NT2/D1 (cell line): ENCODE results near the gene TMEM259.

Experiments used
- DNase-seq: peaks from one replicate; pipeline ENCODE4 v3.0.0-alpha.2; 2011; ENCODE audit warnings: low read depth, low spot score
- H3K27me3 ChIP-seq: 2 replicates; pipeline ENCODE4 v1.6.0; 2011; ENCODE audit warnings: mild to moderate bottlenecking; ENCODE audit not compliant: insufficient read length, insufficient read depth
- H3K36me3 ChIP-seq: 2 replicates; pipeline ENCODE4 v1.6.1; 2011; ENCODE audit warnings: mild to moderate bottlenecking, low read length, mixed read lengths; ENCODE audit not compliant: insufficient read depth, insufficient read length
- H3K4me1 ChIP-seq: 2 replicates; pipeline ENCODE4 v1.5.1; 2011; ENCODE audit not compliant: insufficient read depth, insufficient read length
- H3K4me3 ChIP-seq: 2 replicates; pipeline ENCODE4 v1.5.1; 2011; ENCODE audit warnings: low read depth; ENCODE audit not compliant: insufficient read length
- H3K9ac ChIP-seq: 2 replicates; pipeline ENCODE4 v1.6.0; 2011; ENCODE audit warnings: low read depth; ENCODE audit not compliant: insufficient read length
- H3K9me3 ChIP-seq: 2 replicates; pipeline ENCODE4 v1.5.1; 2011; ENCODE audit warnings: mild to moderate bottlenecking, low read length; ENCODE audit not compliant: insufficient read depth
- SUZ12 ChIP-seq: IDR thresholded peaks from 2 replicates; pipeline ENCODE4 v1.6.1; 2011; ENCODE audit not compliant: insufficient read length, insufficient read depth; ENCODE audit errors: extremely low read depth
- YY1 ChIP-seq: IDR thresholded peaks from 2 replicates; pipeline ENCODE4 v1.6.1; 2011; ENCODE audit not compliant: insufficient read length, insufficient read depth
- ZNF274 ChIP-seq: IDR thresholded peaks from 2 replicates; pipeline ENCODE4 v1.6.1; 2011; ENCODE audit warnings: mild to moderate bottlenecking, low read depth, low read length

TMEM259 gene

GRCh38 chr19:1011831-1012333, 9.0 kb downstream of the TMEM259 start:
- TF ChIP-seq YY1 (no peak), ZNF274 (no peak), SUZ12 (no peak)
- Histone ChIP-seq H3K27me3 (no peaks in the 10 kb centered on the region), H3K36me3 (peaks cover 88% of the 10 kb centered on the region), H3K4me1 (peaks cover 22% of the 10 kb centered on the region), H3K9ac (no peak overlapping the region), H3K4me3 (no peak overlapping the region), H3K9me3 (no peaks in the 10 kb centered on the region)
- DNase-seq, result no peak

GRCh38 chr19:1010586-1011510, 10.1 kb downstream of the TMEM259 start:
- DNase-seq, result no peak
- Histone ChIP-seq H3K4me3 (no peak overlapping the region), H3K36me3 (peaks cover 85% of the 10 kb centered on the region), H3K9me3 (no peaks in the 10 kb centered on the region), H3K27me3 (no peaks in the 10 kb centered on the region), H3K9ac (no peak overlapping the region), H3K4me1 (peaks cover 14% of the 10 kb centered on the region)
- no peak for TF ChIP-seq ZNF274
- TF ChIP-seq YY1, result no peak
- no peak for TF ChIP-seq SUZ12

DNA sequence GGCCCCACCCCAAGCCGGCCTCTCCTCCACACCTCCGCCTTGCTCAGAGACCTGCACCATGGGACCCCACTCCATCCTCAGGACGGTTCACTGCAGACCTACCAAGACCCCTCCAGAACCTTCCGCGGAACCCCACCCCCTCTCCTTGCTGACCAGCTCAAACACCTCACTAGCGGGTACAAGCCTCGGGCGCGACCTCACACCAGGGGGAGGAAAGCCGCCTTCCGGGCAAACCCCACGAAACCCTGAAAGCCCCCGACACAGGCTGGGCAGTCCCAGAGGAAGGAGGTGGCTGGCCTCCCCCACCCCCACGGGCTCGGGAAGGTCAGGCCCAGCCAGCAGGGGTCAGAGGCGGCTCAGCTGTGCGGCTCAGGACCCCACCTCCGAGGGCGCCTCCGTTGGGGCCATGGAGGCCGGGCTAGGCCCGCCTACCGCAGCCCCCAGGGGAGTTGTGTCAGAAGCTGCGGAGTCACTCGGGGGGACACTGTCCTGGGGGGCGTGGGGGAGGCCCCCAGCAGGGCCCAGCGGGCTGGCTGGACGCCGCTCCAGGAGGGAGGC, 10.9 kb downstream of the TMEM259 start:
- no peak for DNase-seq
- Histone ChIP-seq H3K9me3 (no peaks in the 10 kb centered on the region), H3K27me3 (no peaks in the 10 kb centered on the region), H3K4me3 (no peak overlapping the region), H3K36me3 (peaks cover 77% of the 10 kb centered on the region), H3K9ac (no peak overlapping the region), H3K4me1 (peaks cover 6% of the 10 kb centered on the region)
- TF ChIP-seq YY1 (no peak), SUZ12 (no peak), ZNF274 (no peak)

- no peak overlapping the region for H3K9ac ChIP-seq
- no peaks in the 10 kb centered on the region for H3K9me3 ChIP-seq
- DNase-seq, result no peak
- peaks cover 70% of the 10 kb centered on the region for H3K36me3 ChIP-seq
- H3K27me3 ChIP-seq, result no peaks in the 10 kb centered on the region
- peaks cover 6% of the 10 kb centered on the region for H3K4me1 ChIP-seq
- H3K4me3 ChIP-seq, result no peak overlapping the region
- TF ChIP-seq YY1 (no peak), SUZ12 (no peak), ZNF274 (no peak)
Observed at GRCh38 chr19:1009041-1009980, 11.6 kb downstream of the TMEM259 start.

- TF ChIP-seq YY1 (no peak), ZNF274 (no peak), SUZ12 (no peak)
- Histone ChIP-seq H3K36me3 (peaks cover 61% of the 10 kb centered on the region), H3K9ac (no peak overlapping the region), H3K27me3 (no peaks in the 10 kb centered on the region), H3K4me1 (peaks cover 6% of the 10 kb centered on the region), H3K4me3 (no peak overlapping the region), H3K9me3 (no peaks in the 10 kb centered on the region)
- no peak for DNase-seq
Observed at GRCh38 chr19:1008268-1009040, 12.5 kb downstream of the TMEM259 start.

DNA sequence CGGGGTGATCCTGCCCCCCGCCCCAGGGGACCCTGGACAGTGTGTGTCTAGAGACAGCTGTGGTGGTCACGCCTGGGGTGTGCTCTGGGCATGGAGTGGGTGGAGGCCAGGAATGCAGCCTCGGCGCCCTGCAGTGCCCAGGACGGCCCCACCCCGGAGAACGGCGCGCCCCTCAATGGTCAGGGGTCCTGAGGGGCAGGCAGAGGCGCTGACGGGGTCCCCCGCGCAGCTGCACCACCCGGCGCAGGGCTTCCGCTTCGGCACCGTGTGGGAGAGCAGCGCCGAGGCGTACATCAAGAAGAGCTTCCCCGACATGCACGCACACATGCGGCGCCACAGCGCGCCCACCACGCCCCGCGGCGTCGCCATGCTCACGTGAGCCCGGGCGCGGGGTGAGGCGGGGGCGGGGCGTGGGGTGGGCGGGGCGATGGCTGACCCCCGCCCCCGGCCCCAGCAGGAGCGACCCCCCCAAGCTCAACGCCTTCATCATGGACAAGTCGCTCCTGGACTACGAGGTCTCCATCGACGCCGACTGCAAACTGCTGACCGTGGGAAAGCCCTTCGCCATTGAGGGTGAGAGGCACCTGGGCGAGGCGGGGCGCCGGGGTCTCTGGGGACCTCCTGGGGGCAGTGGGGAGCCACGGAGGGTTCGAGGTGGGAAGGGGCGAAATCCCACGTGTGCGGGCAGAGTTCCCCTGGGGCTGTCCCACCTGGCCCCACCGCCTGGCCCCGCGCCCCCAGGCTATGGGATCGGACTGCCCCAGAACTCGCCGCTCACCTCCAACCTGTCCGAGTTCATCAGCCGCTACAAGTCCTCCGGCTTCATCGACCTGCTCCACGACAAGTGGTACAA, 13.3 kb downstream of the TMEM259 start:
- peaks cover 54% of the 10 kb centered on the region for H3K36me3 ChIP-seq
- no peak overlapping the region for H3K9ac ChIP-seq
- DNase-seq, result no peak
- no peak overlapping the region for H3K4me3 ChIP-seq
- no peak for TF ChIP-seq YY1
- no peak for TF ChIP-seq ZNF274
- no peak for TF ChIP-seq SUZ12
- peaks cover 3% of the 10 kb centered on the region for H3K4me1 ChIP-seq
- H3K9me3 ChIP-seq, result no peaks in the 10 kb centered on the region
- no peaks in the 10 kb centered on the region for H3K27me3 ChIP-seq
